ENCODE data around the gene ZNF385B.
"Not testable (repeated sequence)": the region's sequence is repeated elsewhere in the genome, so short reads cannot be mapped to it uniquely, and the experiment has no call there.

Gene ZNF385B

GRCh38 chr2:179487010-179487731 lies 374.2 kb downstream of the ZNF385B start:
- DNase-seq (ENCODE audit: low spot score): no peak

GRCh38 chr2:179483131-179483530 lies 378.3 kb downstream of the ZNF385B start:
- DNase-seq (ENCODE audit: low spot score): no peak

- DNase-seq (ENCODE audit: low spot score): no peak
Observed at GRCh38 chr2:179479947-179480346, 381.5 kb downstream of the ZNF385B start.

GRCh38 chr2:179478771-179479170 lies 382.6 kb downstream of the ZNF385B start:
- DNase-seq (ENCODE audit: low spot score): no peak

GRCh38 chr2:179470992-179471391 lies 390.4 kb downstream of the ZNF385B start:
- DNase-seq (ENCODE audit: low spot score): no peak

- no peak for DNase-seq (ENCODE audit: low spot score)
Observed at GRCh38 chr2:179470089-179470488, 391.3 kb downstream of the ZNF385B start.

- no peak for DNase-seq (ENCODE audit: low spot score)
Observed at GRCh38 chr2:179467960-179468359, 393.5 kb downstream of the ZNF385B start.

GRCh38 chr2:179467111-179467510 lies 394.3 kb downstream of the ZNF385B start:
- DNase-seq (ENCODE audit: low spot score): no peak

GRCh38 chr2:179461420-179461819 lies 400.0 kb downstream of the ZNF385B start:
- no peak for DNase-seq (ENCODE audit: low spot score)

- no peak for DNase-seq (ENCODE audit: low spot score)
Observed at GRCh38 chr2:179460181-179460929, 401.1 kb downstream of the ZNF385B start.

- not testable (repeated sequence) for DNase-seq (ENCODE audit: low spot score)
Observed at GRCh38 chr2:179458113-179458512, 403.3 kb downstream of the ZNF385B start.

- DNase-seq (ENCODE audit: low spot score): no peak
Observed at GRCh38 chr2:179455824-179456223, 405.6 kb downstream of the ZNF385B start.

GRCh38 chr2:179455172-179455524 lies 406.3 kb downstream of the ZNF385B start:
- DNase-seq (ENCODE audit: low spot score): no peak

GRCh38 chr2:179454443-179455171 lies 406.8 kb downstream of the ZNF385B start:
- DNase-seq (ENCODE audit: low spot score): no peak

- no peak for DNase-seq (ENCODE audit: low spot score)
Observed at GRCh38 chr2:179449010-179449409, 412.4 kb downstream of the ZNF385B start.

GRCh38 chr2:179447839-179448447 lies 413.5 kb downstream of the ZNF385B start:
- DNase-seq (ENCODE audit: low spot score): no peak

GRCh38 chr2:179447421-179447820 lies 414.0 kb downstream of the ZNF385B start:
- DNase-seq (ENCODE audit: low spot score): no peak

GRCh38 chr2:179446476-179447141 lies 414.8 kb downstream of the ZNF385B start:
- DNase-seq (ENCODE audit: low spot score): no peak

- DNase-seq (ENCODE audit: low spot score): no peak
Observed at GRCh38 chr2:179444056-179444455, 417.4 kb downstream of the ZNF385B start.

- no peak for DNase-seq (ENCODE audit: low spot score)
Observed at GRCh38 chr2:179443180-179443579, 418.2 kb downstream of the ZNF385B start.

- DNase-seq (ENCODE audit: low spot score): no peak
Observed at GRCh38 chr2:179442206-179442605, 419.2 kb downstream of the ZNF385B start.

GRCh38 chr2:179441551-179441950 lies 419.9 kb downstream of the ZNF385B start:
- no peak for DNase-seq (ENCODE audit: low spot score)
